CD4-positive, alpha-beta T cell (primary cell): Measurements from ENCODE around the gene DZIP3. TPM values are rescaled to one million over a fixed set of nuclear protein-coding genes. Genes with fewer than 3 reads are reported as not detected.

Experiments
- ATAC-seq: fragments of 200-7000 bp; cut with Tn5 transposase; one replicate; pipeline ENCODE4 v1.10.0; 2022; ENCODE audit warnings: mild to moderate bottlenecking; ENCODE audit not compliant: poor library complexity
- CTCF ChIA-PET: fragments of 350-600 bp; sonication (Branson Sonifier 250); formaldehyde crosslinking; loops from one replicate; lab custom pipeline; 2021; ENCODE audit warnings: antibody characterized with exemption, inconsistent platforms; lab: Charles Lee
- POLR2A ChIA-PET: fragments of 350-600 bp; sonication (Branson Sonifier 250); formaldehyde crosslinking; loops from one replicate; lab custom pipeline; 2021; ENCODE audit warnings: antibody characterized with exemption, inconsistent platforms; lab: Charles Lee
- DNase-seq, 14 experiments: peaks; one replicate each; pipeline ENCODE4 v3.0.0-alpha.2; 2013 to 2020; ENCODE audit warnings: mixed read lengths in 2 of 14
- H3K27ac ChIP-seq, 2 donors: one replicate each; pipeline versions ENCODE4 v1.5.1 to v1.7.0; 2013; ENCODE audit warnings: low read length in 2 of 2, low read depth in 1 of 2, mild to moderate bottlenecking in 1 of 2
- H3K27me3 ChIP-seq, 2 experiments: 1 replicate in 1 of 2; 2 replicates in 1 of 2; pipeline versions ENCODE4 v1.6.1 to v1.7.0; 2013; ENCODE audit warnings: low read length in 2 of 2, control low read depth in 1 of 2, mild to moderate bottlenecking in 1 of 2, moderate library complexity in 1 of 2; ENCODE audit not compliant: insufficient read depth in 2 of 2, control insufficient read depth in 1 of 2
- H3K36me3 ChIP-seq: one replicate; pipeline ENCODE4 v1.6.1; 2013; ENCODE audit warnings: low read length, control low read depth; ENCODE audit not compliant: insufficient read depth
- H3K4me1 ChIP-seq: one replicate; pipeline ENCODE4 v1.6.1; 2013; ENCODE audit warnings: low read length, control low read depth; ENCODE audit not compliant: insufficient read depth
- H3K4me3 ChIP-seq: one replicate; pipeline ENCODE4 v1.5.1; 2013; ENCODE audit warnings: mild to moderate bottlenecking, low read length, moderate library complexity
- H3K9me3 ChIP-seq, 2 experiments: 1 replicate in 1 of 2; 2 replicates in 1 of 2; pipeline versions ENCODE4 v1.6.1 to v1.7.0; 2013; ENCODE audit warnings: low read length in 2 of 2, mild to moderate bottlenecking in 2 of 2, control low read depth in 1 of 2, moderate library complexity in 1 of 2; ENCODE audit not compliant: control insufficient read depth in 1 of 2, insufficient read depth in 1 of 2
- H3K27ac Mint-ChIP-seq: one replicate; pipeline ENCODE4 v1.8.0; 2020; ENCODE audit warnings: mixed read lengths
- H3K27me3 Mint-ChIP-seq: one replicate; pipeline ENCODE4 v1.8.0; 2021; ENCODE audit warnings: mixed read lengths
- H3K36me3 Mint-ChIP-seq: one replicate; pipeline ENCODE4 v1.8.0; 2021; ENCODE audit warnings: low read depth, mixed read lengths
- H3K4me1 Mint-ChIP-seq: one replicate; pipeline ENCODE4 v1.8.0; 2021; ENCODE audit warnings: low read depth, mixed read lengths
- H3K4me3 Mint-ChIP-seq: one replicate; pipeline ENCODE4 v1.8.0; 2020; ENCODE audit warnings: mild to moderate bottlenecking, mixed read lengths
- H3K9me3 Mint-ChIP-seq: one replicate; pipeline ENCODE4 v1.8.0; 2020; ENCODE audit warnings: mixed read lengths
- CTCF ChIP-seq: fragments of 200-600 bp; IDR thresholded peaks from one replicate; pipeline ENCODE4 v1.8.0; 2022; ENCODE audit warnings: antibody characterized with exemption, mild to moderate bottlenecking
- intact Hi-C, 2 experiments: fragments of 100-400 bp; cut with DNase I in 1 of 2; cut with micrococcal nuclease in 1 of 2; formaldehyde crosslinking; loops; one replicate each; pipeline versions ENCODE4 v1.15.1 to v1.9.0; 2023 to 2025; cut with DNase I, micrococcal nuclease
- total RNA-seq, 174 experiments: library from RNA in 2 of 174; stranded (reverse) in 2 of 174; gene quantifications; one replicate each; pipeline ENCODE4 v1.2.3 and lab custom pipeline; 2021 to 2026

Gene DZIP3
- total RNA-seq, 2 experiments from 2014 or later, result 12.2 to 14.5 TPM

GRCh38 chr3:108562565-108562964, 27.0 kb upstream of the DZIP3 start:
- peaks cover 5% of the 10 kb centered on the region for H3K36me3 Mint-ChIP-seq
- TF ChIP-seq CTCF, result no peak
- H3K9me3 ChIP-seq, result no peaks in the 10 kb centered on the region
- no peaks in the 10 kb centered on the region for H3K4me1 Mint-ChIP-seq
- no peak overlapping the region for H3K4me3 ChIP-seq
- no peak overlapping the region for H3K27ac ChIP-seq
- no peaks in the 10 kb centered on the region for H3K27me3 ChIP-seq
- DNase-seq (no peak), ATAC-seq (no peak)
- H3K27ac Mint-ChIP-seq, result no peak overlapping the region
- no peaks in the 10 kb centered on the region for H3K27me3 Mint-ChIP-seq
- no peaks in the 10 kb centered on the region for H3K9me3 Mint-ChIP-seq
- ChIA-PET CTCF (no interaction called here), POLR2A (no interaction called here)
- intact Hi-C loops, result no loop called here
- no peaks in the 10 kb centered on the region for H3K36me3 ChIP-seq
- H3K4me3 Mint-ChIP-seq, result no peak overlapping the region
- H3K4me1 ChIP-seq, result no peaks in the 10 kb centered on the region

DNA sequence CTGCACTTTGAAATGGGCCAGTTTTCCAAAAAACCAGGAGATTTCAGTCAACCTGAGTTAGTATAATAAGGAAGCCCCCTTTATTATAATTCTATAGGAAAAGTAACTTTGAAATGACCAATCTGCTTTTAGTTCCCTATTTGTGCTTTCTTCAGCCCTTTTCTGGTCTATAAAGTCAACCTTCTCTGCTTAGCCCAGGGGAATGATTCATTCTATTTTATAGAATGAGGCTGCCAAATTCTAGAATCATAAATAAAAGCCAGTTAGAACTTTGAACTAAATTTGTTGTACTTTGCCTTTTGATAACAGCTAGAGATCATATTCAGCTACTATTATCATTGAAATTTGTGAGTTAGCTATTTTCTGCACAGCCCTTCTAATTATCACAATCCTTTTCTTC, 25.0 kb upstream of the DZIP3 start:
- Mint-ChIP-seq H3K4me1 (no peaks in the 10 kb centered on the region), H3K27me3 (no peaks in the 10 kb centered on the region), H3K36me3 (no peaks in the 10 kb centered on the region), H3K9me3 (no peaks in the 10 kb centered on the region), H3K4me3 (no peak overlapping the region), H3K27ac (no peak overlapping the region)
- Histone ChIP-seq H3K36me3 (no peaks in the 10 kb centered on the region), H3K4me1 (no peaks in the 10 kb centered on the region), H3K9me3 (no peaks in the 10 kb centered on the region), H3K27me3 (no peaks in the 10 kb centered on the region), H3K27ac (no peak overlapping the region), H3K4me3 (no peak overlapping the region)
- no peak for TF ChIP-seq CTCF
- ATAC-seq (no peak), DNase-seq (no peak)
- ChIA-PET POLR2A (no interaction called here), CTCF (no interaction called here)
- intact Hi-C loops, result no loop called here

DNA sequence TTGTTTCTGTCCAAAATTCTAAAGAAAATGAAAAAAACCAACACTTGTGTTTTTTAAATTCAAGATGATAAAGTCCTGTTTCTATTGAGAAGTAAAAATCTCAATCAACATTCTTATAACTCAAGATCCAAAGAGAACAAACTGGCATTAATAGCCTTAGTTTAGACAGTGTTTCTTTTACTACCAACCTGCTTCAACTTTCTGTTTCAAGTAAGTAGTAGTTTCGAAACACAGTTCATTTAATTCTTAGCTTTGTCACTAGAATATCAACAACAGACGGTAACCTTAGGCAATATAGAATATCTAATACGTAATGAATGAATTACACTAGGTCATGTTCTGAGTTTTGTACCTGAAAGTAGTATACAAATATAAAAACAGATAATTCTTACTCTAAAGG, 24.0 kb upstream of the DZIP3 start:
- ATAC-seq (no peak), DNase-seq (no peak)
- Histone ChIP-seq H3K9me3 (no peaks in the 10 kb centered on the region), H3K27me3 (no peaks in the 10 kb centered on the region), H3K27ac (no peak overlapping the region), H3K4me1 (no peaks in the 10 kb centered on the region), H3K36me3 (no peaks in the 10 kb centered on the region), H3K4me3 (no peak overlapping the region)
- Mint-ChIP-seq H3K4me1 (no peaks in the 10 kb centered on the region), H3K36me3 (peaks cover 5% of the 10 kb centered on the region), H3K27ac (no peak overlapping the region), H3K27me3 (no peaks in the 10 kb centered on the region), H3K4me3 (no peak overlapping the region), H3K9me3 (no peaks in the 10 kb centered on the region)
- intact Hi-C loops, result no loop called here
- ChIA-PET CTCF (no interaction called here), POLR2A (no interaction called here)
- no peak for TF ChIP-seq CTCF
